Measurements from ENCODE around the gene GPC3. TPM values are rescaled to one million over a fixed set of nuclear protein-coding genes. Genes with fewer than 3 reads are reported as not detected.

The GPC3 gene
- polyA plus RNA-seq, 1 experiment, result not detected

GRCh38 chrX:133495464-133496391 lies 489.7 kb downstream of the GPC3 start:
- no peak overlapping the region for H3K4me3 ChIP-seq (ENCODE audit: low read depth, low read length)
- TF ChIP-seq CTCF (IDR thresholded peaks at IDR 0.05; ENCODE audit: insufficient read depth, low read depth, low read length), result no peak
- peak; percentile 9 for DNase-seq (ENCODE audit: low read depth)
- POLR2A ChIA-PET, result no interaction called here
- CTCF ChIA-PET, result no interaction called here
- H3K27me3 ChIP-seq (ENCODE audit: control insufficient read depth, insufficient read depth, low read length), result no peaks in the 10 kb centered on the region
- no peaks in the 10 kb centered on the region for H3K36me3 ChIP-seq (ENCODE audit: control insufficient read depth, insufficient read depth, low read length)

GRCh38 chrX:133493366-133493765 lies 492.0 kb downstream of the GPC3 start:
- CTCF ChIA-PET, result no interaction called here
- DNase-seq (ENCODE audit: low read depth), result no peak
- Histone ChIP-seq H3K36me3 (ENCODE audit: control insufficient read depth, insufficient read depth, low read length) (no peaks in the 10 kb centered on the region), H3K27me3 (ENCODE audit: control insufficient read depth, insufficient read depth, low read length) (no peaks in the 10 kb centered on the region), H3K4me3 (ENCODE audit: low read depth, low read length) (no peak overlapping the region)
- POLR2A ChIA-PET, result no interaction called here
- TF ChIP-seq CTCF (IDR thresholded peaks at IDR 0.05; ENCODE audit: insufficient read depth, low read depth, low read length), result no peak

GRCh38 chrX:133490955-133491354 lies 494.4 kb downstream of the GPC3 start:
- ChIA-PET POLR2A (no interaction called here), CTCF (no interaction called here)
- H3K4me3 ChIP-seq (ENCODE audit: low read depth, low read length), result no peak overlapping the region
- no peak for TF ChIP-seq CTCF (IDR thresholded peaks at IDR 0.05; ENCODE audit: insufficient read depth, low read depth, low read length)
- no peak for DNase-seq (ENCODE audit: low read depth)
- H3K36me3 ChIP-seq (ENCODE audit: control insufficient read depth, insufficient read depth, low read length), result no peaks in the 10 kb centered on the region
- no peaks in the 10 kb centered on the region for H3K27me3 ChIP-seq (ENCODE audit: control insufficient read depth, insufficient read depth, low read length)

Small RNA genes lying within 50 kb of the gene (small RNA-seq; reads per million reads assigned to genes)
- gene RNU6-203P (ENCODE audit: insufficient read length, low read depth, low replicate concordance), result not detected

Data from BJ (cell line).